H9 (cell line): Measurements from ENCODE around the gene STRIT1. TPM values are rescaled to one million over a fixed set of nuclear protein-coding genes. Genes with fewer than 3 reads are reported as not detected.

ENCODE experiments used
- DNase-seq: peaks from one replicate; pipeline ENCODE4 v3.0.0-alpha.2; 2017
- H2AFZ ChIP-seq: one replicate; pipeline ENCODE4 v1.6.1; 2013; ENCODE audit warnings: mild to moderate bottlenecking, low read length, control low read depth, moderate library complexity
- H2AK5ac ChIP-seq: 2 replicates; pipeline ENCODE4 v1.6.1; 2013; ENCODE audit warnings: low read length, control low read depth, mixed read lengths; ENCODE audit not compliant: insufficient read length
- H2BK120ac ChIP-seq: one replicate; pipeline ENCODE4 v1.6.1; 2013; ENCODE audit warnings: low read depth, mild to moderate bottlenecking, low read length, control low read depth, inconsistent platforms; ENCODE audit not compliant: poor library complexity, severe bottlenecking
- H2BK12ac ChIP-seq: 2 replicates; pipeline ENCODE4 v1.6.1; 2013; ENCODE audit warnings: low read length, control low read depth, mixed read lengths, low read depth; ENCODE audit not compliant: insufficient read length
- H2BK15ac ChIP-seq: 2 replicates; pipeline ENCODE4 v1.6.1; 2013; ENCODE audit warnings: low read depth, low read length, control low read depth
- H2BK20ac ChIP-seq: one replicate; pipeline ENCODE4 v1.6.1; 2013; ENCODE audit warnings: low read depth, mild to moderate bottlenecking, low read length, control low read depth, inconsistent platforms; ENCODE audit not compliant: poor library complexity, severe bottlenecking
- H2BK5ac ChIP-seq: 2 replicates; pipeline ENCODE4 v1.6.1; 2013; ENCODE audit warnings: low read length, control low read depth, mixed read lengths; ENCODE audit not compliant: insufficient read length
- H3K14ac ChIP-seq: 2 replicates; pipeline ENCODE4 v1.6.1; 2013; ENCODE audit warnings: low read length, control low read depth; ENCODE audit not compliant: insufficient read depth
- H3K18ac ChIP-seq: 2 replicates; pipeline ENCODE4 v1.6.1; 2013; ENCODE audit warnings: low read depth, mild to moderate bottlenecking, mixed read lengths, low read length, control low read depth; ENCODE audit not compliant: insufficient read length
- H3K23ac ChIP-seq: 2 replicates; pipeline ENCODE4 v1.6.1; 2013; ENCODE audit warnings: low read length, control low read depth, mixed read lengths, low read depth; ENCODE audit not compliant: insufficient read length
- H3K23me2 ChIP-seq: 2 replicates; pipeline ENCODE4 v1.6.1; 2013; ENCODE audit warnings: low read depth, mild to moderate bottlenecking, mixed read lengths, low read length, control low read depth; ENCODE audit not compliant: insufficient read length, poor library complexity, severe bottlenecking
- H3K27ac ChIP-seq: 2 replicates; pipeline ENCODE4 v1.5.1; 2013; ENCODE audit warnings: low read length, control low read depth, mixed read lengths, low read depth; ENCODE audit not compliant: insufficient read length
- H3K27me3 ChIP-seq: 2 replicates; pipeline ENCODE4 v1.6.1; 2013; ENCODE audit warnings: low read length, control low read depth, inconsistent platforms; ENCODE audit not compliant: insufficient read depth
- H3K4ac ChIP-seq: 2 replicates; pipeline ENCODE4 v1.6.1; 2013; ENCODE audit warnings: low read depth, mild to moderate bottlenecking, control low read depth, inconsistent platforms, low read length, moderate library complexity
- H3K4me1 ChIP-seq: 2 replicates; pipeline ENCODE4 v1.6.1; 2013; ENCODE audit warnings: low read length, control low read depth, inconsistent platforms; ENCODE audit not compliant: insufficient read depth
- H3K4me2 ChIP-seq: 2 replicates; pipeline ENCODE4 v1.6.1; 2013; ENCODE audit warnings: low read length, control low read depth, mixed read lengths; ENCODE audit not compliant: insufficient read length, insufficient read depth
- H3K56ac ChIP-seq: 2 replicates; pipeline ENCODE4 v1.6.1; 2013; ENCODE audit warnings: low read depth, mild to moderate bottlenecking, mixed read lengths, low read length, control low read depth; ENCODE audit not compliant: insufficient read length
- H3K79me1 ChIP-seq: 2 replicates; pipeline ENCODE4 v1.6.1; 2013; ENCODE audit warnings: low read depth, mild to moderate bottlenecking, moderate library complexity, low read length, control low read depth, inconsistent platforms; ENCODE audit not compliant: insufficient read depth, poor library complexity, severe bottlenecking
- H3K79me2 ChIP-seq: 2 replicates; pipeline ENCODE4 v1.6.1; 2013; ENCODE audit warnings: low read length, control low read depth, inconsistent platforms; ENCODE audit not compliant: insufficient read depth
- H3K9ac ChIP-seq: 2 replicates; pipeline ENCODE4 v1.6.1; 2013; ENCODE audit warnings: low read length, control low read depth, mixed read lengths; ENCODE audit not compliant: insufficient read length; ENCODE audit errors: extremely low read depth
- H3K9me3 ChIP-seq: one replicate; pipeline ENCODE4 v1.6.1; 2013; ENCODE audit warnings: low read depth, low read length, inconsistent platforms; ENCODE audit not compliant: control insufficient read depth
- H3T11ph ChIP-seq: one replicate; pipeline ENCODE4 v1.6.1; 2013; ENCODE audit warnings: mild to moderate bottlenecking, low read length, control low read depth, inconsistent platforms
- H4K20me1 ChIP-seq: one replicate; pipeline ENCODE4 v1.6.1; 2013; ENCODE audit not compliant: control insufficient read depth, insufficient read length, insufficient read depth
- H4K5ac ChIP-seq: 2 replicates; pipeline ENCODE4 v1.6.1; 2013; ENCODE audit warnings: low read depth, mild to moderate bottlenecking, mixed read lengths, low read length, control low read depth; ENCODE audit not compliant: insufficient read length
- H4K8ac ChIP-seq: replicated peaks from 2 replicates; pipeline ENCODE4 v1.6.1; 2013; ENCODE audit warnings: low read length, control low read depth, mixed read lengths, low read depth; ENCODE audit not compliant: insufficient read length
- H4K91ac ChIP-seq: 2 replicates; pipeline ENCODE4 v1.6.1; 2013; ENCODE audit warnings: low read depth, mild to moderate bottlenecking, moderate library complexity, mixed read lengths, low read length, control low read depth; ENCODE audit not compliant: insufficient read length
- H3K27ac Mint-ChIP-seq, 3 experiments: 2 replicates in 2 of 3; 3 replicates in 1 of 3; pipeline ENCODE4 v1.8.0; 2020 to 2021; ENCODE audit warnings: mixed read lengths in 3 of 3, mild to moderate bottlenecking in 1 of 3, moderate library complexity in 1 of 3
- H3K27me3 Mint-ChIP-seq: 2 replicates; pipeline ENCODE4 v1.8.0; 2021; ENCODE audit warnings: low read depth, mild to moderate bottlenecking, moderate library complexity, mixed read lengths
- H3K36me3 Mint-ChIP-seq, 3 experiments: 2 replicates in 2 of 3; 3 replicates in 1 of 3; pipeline ENCODE4 v1.8.0; 2020 to 2021; ENCODE audit warnings: low read depth in 3 of 3, mixed read lengths in 3 of 3; ENCODE audit not compliant: insufficient read depth in 1 of 3
- H3K4me1 Mint-ChIP-seq, 2 experiments: 2 replicates each; pipeline ENCODE4 v1.8.0; 2020; ENCODE audit warnings: mixed read lengths in 2 of 2
- H3K4me3 Mint-ChIP-seq, 2 experiments: 2 replicates in 1 of 2; 3 replicates in 1 of 2; pipeline ENCODE4 v1.8.0; 2020 to 2021; ENCODE audit warnings: mild to moderate bottlenecking in 2 of 2, mixed read lengths in 2 of 2, moderate library complexity in 1 of 2
- H3K9me3 Mint-ChIP-seq, 2 experiments: 2 replicates in 1 of 2; 3 replicates in 1 of 2; pipeline ENCODE4 v1.8.0; 2020; ENCODE audit warnings: mild to moderate bottlenecking in 2 of 2, mixed read lengths in 2 of 2, moderate library complexity in 1 of 2
- CTCF ChIP-seq: fragments of 200-600 bp; sonication (generic); conservative IDR thresholded peaks from 3 replicates; pipeline ENCODE4 v1.8.0; 2021; ENCODE audit warnings: antibody characterized with exemption, mild to moderate bottlenecking
- WGBS: extraction: QIAGEN DNeasy Blood & Tissue Kit; methylation state at CpG from one replicate; pipeline ENCODE4 v1.1.7; 2013; ENCODE audit warnings: missing lambda C conversion rate, low lambda C conversion rate, mixed read lengths; ENCODE audit not compliant: insufficient read length; ENCODE audit errors: extremely low coverage; 5-methylcytosine and 5-hydroxymethylcytosine counted together
- total RNA-seq: library from RNA; stranded (reverse); gene quantifications from 2 replicates; pipeline ENCODE4 v1.2.1, GENCODE V29; 2021

Gene STRIT1
- total RNA-seq, 1 experiment from 2014 or later: not detected

GRCh38 chr3:155331078-155331477 lies 37.6 kb upstream of the STRIT1 start:
- Histone ChIP-seq H3K9ac (no peak overlapping the region), H3K18ac (no peak overlapping the region), H2BK15ac (no peak overlapping the region), H3K4me2 (no peak overlapping the region), H4K8ac (no peak overlapping the region), H2BK12ac (no peak overlapping the region), H2BK120ac (no peak overlapping the region), H3K56ac (no peak overlapping the region), H3K4ac (no peak overlapping the region), H2AFZ (no peak overlapping the region), H4K20me1 (no peaks in the 10 kb centered on the region), H3K9me3 (no peaks in the 10 kb centered on the region), H4K5ac (no peak overlapping the region), H3K23me2 (no peaks in the 10 kb centered on the region), H3K79me1 (no peaks in the 10 kb centered on the region), H2BK20ac (no peak overlapping the region), H3T11ph (no peak overlapping the region), H3K14ac (no peak overlapping the region), H3K23ac (no peak overlapping the region), H2BK5ac (no peak overlapping the region), H3K4me1 (no peaks in the 10 kb centered on the region), H3K79me2 (no peaks in the 10 kb centered on the region), H3K27me3 (no peaks in the 10 kb centered on the region), H3K27ac (no peak overlapping the region), H2AK5ac (no peak overlapping the region), H4K91ac (no peak overlapping the region)
- TF ChIP-seq CTCF: no peak
- Mint-ChIP-seq H3K4me3 (no peak overlapping the region), H3K9me3 (no peaks in the 10 kb centered on the region), H3K36me3 (no peaks in the 10 kb centered on the region), H3K27me3 (no peaks in the 10 kb centered on the region), H3K4me1 (peaks cover 2 to 7% of the 10 kb centered on the region in 2 experiments; a peak in 2 of 4 replicates), H3K27ac (no peak overlapping the region)
- whole genome bisulfite sequencing: no CpG with 5 or more reads among the region's 2 CpGs
- DNase-seq: no peak
